Embryonic facial prominence (tissue), 1 donor: ENCODE data around the gene C19orf81.

ENCODE experiments used
- DNase-seq: peaks from one replicate; pipeline ENCODE4 v3.0.0-alpha.2; 2016; ENCODE audit errors: extremely low spot score

Gene C19orf81

DNA sequence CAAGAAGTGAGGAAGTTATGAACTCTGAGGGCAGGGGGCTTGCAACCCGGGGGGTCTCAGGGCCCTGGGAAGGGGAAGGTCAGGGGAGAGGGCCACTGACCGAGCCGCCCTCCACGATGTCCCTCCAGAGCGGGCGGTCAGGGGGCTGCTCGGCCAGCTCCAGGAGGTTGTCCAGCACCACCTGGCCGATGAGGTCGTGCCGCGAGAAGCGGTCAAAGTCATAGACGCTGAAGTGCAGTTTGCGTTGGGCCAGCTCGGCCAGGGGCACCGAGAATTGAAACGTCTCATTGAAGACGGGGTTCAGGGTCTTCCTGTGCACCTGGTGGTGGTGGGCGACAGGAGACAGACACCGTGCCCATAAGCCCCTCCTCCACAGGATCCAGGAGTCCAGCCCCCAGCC is 20.1 kb upstream of the C19orf81 start:
- no peak for DNase-seq

- no peak for DNase-seq
Observed at GRCh38 chr19:50629801-50630200, 19.4 kb upstream of the C19orf81 start.

DNA sequence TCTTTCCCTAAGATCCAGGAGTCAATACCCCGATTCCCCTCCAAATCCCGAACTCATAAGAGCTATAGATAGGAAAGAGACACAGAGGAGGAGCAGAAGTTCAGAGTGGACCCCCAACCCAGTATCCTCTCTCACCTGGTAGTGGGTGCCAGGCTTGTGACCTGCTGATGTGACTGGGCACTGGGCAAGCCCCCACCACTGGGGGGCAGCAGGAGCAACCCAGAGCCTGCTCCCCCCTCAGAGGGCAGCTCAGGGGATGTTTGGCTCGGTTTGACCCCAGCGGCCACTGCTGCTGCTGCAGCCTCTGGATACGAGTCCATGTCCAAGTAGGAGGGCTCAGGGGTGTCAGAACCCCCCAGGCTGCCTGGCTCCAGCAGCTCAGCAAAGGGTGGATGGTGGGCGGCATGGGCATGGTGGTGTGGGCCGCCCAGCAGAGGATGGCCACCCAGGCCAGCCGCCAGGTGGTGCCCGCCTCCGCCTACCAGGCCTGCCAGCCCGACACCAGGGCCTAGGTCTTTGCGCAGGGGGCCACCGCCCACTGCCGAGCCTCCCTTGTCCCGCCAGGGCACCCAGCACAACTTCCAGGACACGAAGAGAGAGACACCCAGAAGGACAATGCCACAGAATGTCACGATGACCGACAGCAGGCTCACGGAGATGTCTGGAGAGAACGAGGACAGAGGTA is 17.0 kb upstream of the C19orf81 start:
- DNase-seq = no peak

DNA sequence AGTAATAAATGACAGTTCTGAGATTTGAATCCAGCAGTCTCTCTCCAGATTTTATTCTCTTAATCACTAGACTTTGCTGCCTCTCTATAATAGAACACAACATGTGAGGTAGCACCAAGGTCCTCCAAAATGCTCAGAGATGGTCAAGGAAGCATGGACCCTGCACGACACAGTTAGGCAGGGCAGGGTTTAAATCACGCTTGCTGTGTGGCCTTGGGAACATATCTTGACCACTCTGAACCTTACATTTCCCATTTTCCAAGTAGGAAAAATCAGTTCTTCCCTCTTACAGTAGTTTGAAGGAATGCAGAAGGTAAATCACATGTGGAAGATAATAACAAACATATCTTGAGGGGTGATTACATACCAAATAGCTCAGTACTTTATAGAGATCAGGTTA is 15.9 kb upstream of the C19orf81 start:
- DNase-seq = no peak

- DNase-seq = no peak
Observed at GRCh38 chr19:50633973-50634372, 15.3 kb upstream of the C19orf81 start.

DNA sequence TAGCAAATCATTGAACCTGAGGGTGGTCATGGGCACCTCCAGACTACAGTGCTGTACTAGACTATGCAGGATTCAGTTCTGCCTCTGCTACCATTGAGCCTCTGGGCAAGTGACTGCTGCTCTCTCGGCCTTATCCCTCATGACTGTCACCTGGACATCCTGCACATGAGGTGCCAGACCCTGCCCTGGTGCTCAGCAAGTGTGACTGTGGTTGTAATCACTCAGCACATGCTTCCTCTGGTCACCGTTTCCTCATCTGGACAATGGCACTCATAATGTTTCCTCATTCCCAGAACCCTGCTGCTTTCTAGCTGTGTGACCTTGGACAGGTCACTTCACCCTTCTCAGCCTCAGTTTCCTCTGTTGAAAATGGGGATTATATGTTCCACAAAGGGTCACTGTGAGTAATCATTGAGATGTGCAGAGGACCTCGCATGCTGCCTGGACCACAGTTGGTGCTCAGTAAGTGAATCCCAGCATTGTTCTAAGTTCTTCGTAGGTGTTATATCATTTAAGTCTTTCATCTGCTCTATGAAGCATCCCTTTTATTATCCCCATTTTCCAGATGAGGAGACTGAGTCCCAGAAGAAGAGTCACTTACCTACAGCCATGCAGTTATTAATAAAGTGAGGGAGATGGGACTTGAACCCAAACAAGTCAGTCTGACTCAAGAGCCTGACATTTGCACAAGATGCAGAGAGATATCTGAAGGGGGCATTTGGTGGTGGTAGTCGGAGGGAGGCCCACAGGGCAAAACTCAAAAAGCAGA is 12.7 kb upstream of the C19orf81 start:
- DNase-seq = no peak

DNA sequence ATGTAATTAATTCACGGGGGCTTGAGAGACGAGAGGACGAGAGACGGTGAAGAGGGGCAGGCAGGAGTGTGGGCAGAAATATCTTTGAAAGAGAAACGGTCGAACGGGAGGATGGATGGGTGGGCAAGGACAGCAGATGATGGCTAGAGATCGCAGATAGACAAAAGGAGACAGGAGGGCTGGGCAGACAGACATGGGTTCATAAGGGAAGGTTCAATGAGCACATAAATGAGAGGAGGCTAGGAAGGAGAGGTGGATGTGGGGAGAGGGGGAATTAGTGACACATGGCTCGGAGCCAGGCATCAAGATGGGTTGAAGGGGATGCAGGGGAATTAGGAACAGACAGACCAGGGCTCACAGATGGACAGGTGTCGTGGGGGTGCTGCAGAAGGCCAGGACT is 10.6 kb upstream of the C19orf81 start:
- DNase-seq = no peak

DNA sequence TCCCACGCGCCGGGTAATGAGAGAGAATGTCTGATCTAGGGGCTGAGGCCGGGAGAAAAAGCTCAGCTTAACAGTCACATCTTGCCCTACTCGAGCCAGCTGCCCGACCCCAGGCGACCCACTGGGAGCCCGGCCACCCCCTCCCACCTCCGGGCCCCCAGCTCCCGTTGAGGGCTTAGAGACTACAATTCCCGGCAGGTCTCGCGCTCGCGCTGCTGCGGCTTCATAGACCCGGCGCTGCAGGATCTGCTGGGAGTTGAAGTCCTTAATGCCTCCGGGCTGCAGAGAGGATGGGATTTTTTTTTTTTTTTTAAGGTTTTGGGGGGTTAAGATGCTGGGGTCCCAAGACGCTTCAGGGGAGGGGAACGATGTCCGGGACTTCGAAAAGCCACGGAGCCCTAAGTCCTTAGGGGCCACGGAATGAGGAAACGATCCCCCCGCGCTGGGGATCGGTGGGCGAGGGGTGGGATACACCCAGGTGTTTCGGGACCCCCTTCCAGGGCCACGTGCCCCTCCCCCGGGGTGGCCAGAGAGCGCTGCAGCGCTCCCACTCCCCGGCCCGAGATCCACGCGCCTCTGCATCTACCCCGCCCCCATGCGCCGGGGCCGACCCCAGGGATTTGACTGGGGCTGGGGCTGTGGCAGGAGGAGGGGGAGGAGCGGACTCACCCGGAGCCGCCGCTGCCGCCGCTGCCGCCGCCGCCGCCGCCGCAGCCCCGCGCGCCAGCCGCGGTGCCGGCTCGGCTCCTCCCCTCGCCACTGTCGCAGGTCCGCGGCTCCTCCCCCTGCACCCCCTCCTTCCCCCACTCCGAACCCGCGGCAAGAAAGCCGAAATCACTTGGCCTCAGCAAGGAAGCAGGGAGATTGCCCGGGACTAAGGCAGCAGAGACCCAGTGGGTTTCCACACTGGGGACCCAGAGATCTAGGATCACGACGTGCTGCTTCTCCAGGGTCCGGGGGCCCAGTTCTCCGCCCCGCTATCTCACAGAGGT is 9.8 kb upstream of the C19orf81 start, which contains the start of gene SYT3:
Gene SYT3, minus strand, starts transcription at position 761 of the 992 bp plus-strand sequence. CDS start 2,470 bp downstream, outside the sequence.
- no peak for DNase-seq

DNA sequence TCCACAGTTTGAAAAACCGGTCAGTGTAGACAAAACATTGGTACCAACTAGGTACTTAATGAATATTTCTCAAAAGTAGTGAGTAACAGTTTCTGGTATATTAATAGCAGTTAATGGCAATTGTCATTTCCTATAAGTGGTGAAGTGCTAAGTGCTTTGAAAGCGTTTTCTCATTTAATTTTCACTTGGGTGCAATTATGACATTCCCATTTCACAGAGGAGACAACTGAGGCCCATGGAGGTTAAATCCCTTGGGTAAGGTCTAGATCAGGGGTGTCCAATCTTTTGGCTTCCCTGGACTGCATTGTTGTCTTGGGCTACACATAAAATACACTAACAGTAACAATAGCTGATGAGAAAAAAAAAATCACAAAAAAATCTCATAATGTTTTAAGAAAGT is 8.9 kb upstream of the C19orf81 start:
- DNase-seq = no peak

GRCh38 chr19:50644315-50644915 is 4.8 kb upstream of the C19orf81 start:
- DNase-seq = no peak

DNA sequence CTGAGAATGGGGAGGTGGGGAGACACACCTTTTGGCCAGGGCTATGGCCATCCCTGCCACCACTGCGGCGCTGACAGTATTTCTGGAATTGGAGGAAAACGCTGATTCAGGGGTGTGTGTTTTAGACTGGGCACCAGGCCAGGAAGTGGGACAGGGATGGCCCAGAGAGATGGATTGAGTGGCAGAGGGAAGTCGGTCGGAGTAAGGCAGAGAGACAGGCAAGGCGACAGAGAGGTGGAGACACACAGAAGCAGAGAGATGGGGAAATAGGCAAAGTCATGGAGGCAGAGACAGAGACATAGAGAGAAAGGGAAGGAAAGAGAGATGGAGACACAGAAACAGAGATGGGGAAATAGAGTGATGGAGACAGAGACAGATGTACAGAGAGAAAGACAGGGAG is 4.1 kb upstream of the C19orf81 start:
- DNase-seq = no peak

GRCh38 chr19:50646074-50646807 is 3.0 kb upstream of the C19orf81 start:
- no peak for DNase-seq

DNA sequence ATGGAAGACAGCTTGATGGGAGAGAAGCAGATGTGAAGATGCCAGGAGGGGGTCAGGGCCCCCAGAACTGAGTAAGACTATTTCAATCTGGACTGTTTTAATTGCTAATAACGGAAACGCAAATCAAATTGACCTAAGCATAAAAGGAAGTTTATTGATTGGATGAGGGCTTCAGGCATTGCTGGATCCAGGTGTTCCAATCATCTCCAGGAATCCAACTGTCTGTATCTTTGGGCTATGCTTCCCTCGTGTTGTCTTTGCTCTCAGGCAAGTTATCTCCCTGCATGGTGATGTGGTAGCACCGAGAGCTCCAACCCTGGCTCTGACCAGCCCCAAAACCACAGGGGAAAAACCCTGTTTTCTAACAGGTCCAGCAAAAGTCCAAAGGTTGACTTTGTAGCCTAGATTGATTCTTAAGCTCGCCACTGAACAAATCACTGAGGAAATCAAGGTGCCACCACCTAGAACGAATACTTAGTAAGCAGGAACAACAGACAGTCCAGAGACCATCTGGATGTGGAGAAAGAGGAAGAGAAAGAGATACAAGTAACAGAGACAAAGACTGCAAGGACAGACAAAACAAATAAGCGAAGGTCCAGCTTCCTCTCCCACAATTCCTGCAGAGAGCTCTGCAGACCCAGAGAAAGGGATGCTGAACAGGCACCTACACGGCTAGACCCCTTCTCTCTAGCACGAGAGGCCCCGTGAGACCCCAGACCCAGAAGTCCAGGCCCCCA is 1.2 kb upstream of the C19orf81 start:
- no peak for DNase-seq

GRCh38 chr19:50648659-50649058 is 586 bp upstream of the C19orf81 start:
- no peak for DNase-seq

- DNase-seq = no peak
Observed at GRCh38 chr19:50651174-50651573, 1.9 kb downstream of the C19orf81 start.

GRCh38 chr19:50652722-50653121 is 3.5 kb downstream of the C19orf81 start:
- DNase-seq = no peak

GRCh38 chr19:50654882-50655281 is 5.6 kb downstream of the C19orf81 start:
- DNase-seq = no peak

GRCh38 chr19:50657222-50657669 is 8.0 kb downstream of the C19orf81 start:
- no peak for DNase-seq

- DNase-seq = peak; percentile 92
Observed at GRCh38 chr19:50657712-50658440, 8.6 kb downstream of the C19orf81 start.
